GM06990 (cell line): ENCODE data around the gene KIF2C.

Experiments used
- DNase-seq: peaks from one replicate; pipeline ENCODE4 v3.0.0-alpha.2; 2011; ENCODE audit not compliant: insufficient read length; ENCODE audit errors: extremely low read depth
- H3K27me3 ChIP-seq: replicated peaks from 2 replicates; pipeline ENCODE4 v1.6.0; 2011; ENCODE audit warnings: low read length; ENCODE audit not compliant: control insufficient read depth, insufficient read depth
- H3K36me3 ChIP-seq: 2 replicates; pipeline ENCODE4 v1.5.1; 2011; ENCODE audit warnings: low read length; ENCODE audit not compliant: control insufficient read depth, insufficient read depth
- H3K4me3 ChIP-seq: replicated peaks from 2 replicates; pipeline ENCODE4 v1.5.1; 2011; ENCODE audit warnings: low read depth, mild to moderate bottlenecking, control low read depth, low read length
- TF ChIP-seq, protein P1 (sequence below): IDR thresholded peaks from 2 replicates; pipeline ENCODE4 v1.5.1; 2011; ENCODE audit warnings: low read length, control low read depth, mild to moderate bottlenecking, inconsistent platforms; ENCODE audit not compliant: insufficient read depth, poor library complexity, severe bottlenecking

Gene KIF2C

GRCh38 chr1:44778705-44779576 lies 39.3 kb downstream of the KIF2C start:
- TF ChIP-seq, protein P1, sequence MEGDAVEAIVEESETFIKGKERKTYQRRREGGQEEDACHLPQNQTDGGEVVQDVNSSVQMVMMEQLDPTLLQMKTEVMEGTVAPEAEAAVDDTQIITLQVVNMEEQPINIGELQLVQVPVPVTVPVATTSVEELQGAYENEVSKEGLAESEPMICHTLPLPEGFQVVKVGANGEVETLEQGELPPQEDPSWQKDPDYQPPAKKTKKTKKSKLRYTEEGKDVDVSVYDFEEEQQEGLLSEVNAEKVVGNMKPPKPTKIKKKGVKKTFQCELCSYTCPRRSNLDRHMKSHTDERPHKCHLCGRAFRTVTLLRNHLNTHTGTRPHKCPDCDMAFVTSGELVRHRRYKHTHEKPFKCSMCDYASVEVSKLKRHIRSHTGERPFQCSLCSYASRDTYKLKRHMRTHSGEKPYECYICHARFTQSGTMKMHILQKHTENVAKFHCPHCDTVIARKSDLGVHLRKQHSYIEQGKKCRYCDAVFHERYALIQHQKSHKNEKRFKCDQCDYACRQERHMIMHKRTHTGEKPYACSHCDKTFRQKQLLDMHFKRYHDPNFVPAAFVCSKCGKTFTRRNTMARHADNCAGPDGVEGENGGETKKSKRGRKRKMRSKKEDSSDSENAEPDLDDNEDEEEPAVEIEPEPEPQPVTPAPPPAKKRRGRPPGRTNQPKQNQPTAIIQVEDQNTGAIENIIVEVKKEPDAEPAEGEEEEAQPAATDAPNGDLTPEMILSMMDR = no peak
- DNase-seq = no peak
- H3K36me3 ChIP-seq = peaks cover 30% of the 10 kb centered on the region
- H3K27me3 ChIP-seq = no peaks in the 10 kb centered on the region
- no peak overlapping the region; the same call in 1 of the 2 replicates for H3K4me3 ChIP-seq

- H3K27me3 ChIP-seq = no peaks in the 10 kb centered on the region
- no peak for DNase-seq
- no peak overlapping the region for H3K4me3 ChIP-seq
- peaks cover 30% of the 10 kb centered on the region for H3K36me3 ChIP-seq
- TF ChIP-seq, protein P1 = no peak
Observed at GRCh38 chr1:44780583-44781121, 41.0 kb downstream of the KIF2C start.

DNA sequence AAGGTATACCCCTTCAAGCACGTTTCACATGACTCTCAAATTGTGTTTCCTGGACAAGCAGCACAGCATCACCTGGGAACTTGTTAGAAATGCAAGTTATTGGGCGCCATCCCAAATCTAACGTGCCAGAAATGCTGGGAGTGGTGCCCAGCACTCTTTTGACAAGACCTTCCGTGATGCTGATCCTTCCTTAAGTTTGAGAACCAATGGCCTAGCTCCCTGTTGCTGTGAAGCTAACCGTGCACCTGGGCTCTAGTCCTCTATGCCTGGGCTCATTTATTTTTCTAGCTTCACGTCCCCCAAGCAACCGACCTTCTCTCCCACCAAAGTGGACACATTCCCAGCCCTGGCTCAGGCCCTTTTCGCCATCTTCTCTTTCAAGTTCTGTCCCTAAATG lies 44.1 kb downstream of the KIF2C start:
- Histone ChIP-seq H3K4me3 (peak overlapping the region; percentile 50), H3K36me3 (peaks cover 13% of the 10 kb centered on the region), H3K27me3 (no peaks in the 10 kb centered on the region)
- TF ChIP-seq, protein P1 = no peak
- DNase-seq = no peak

DNA sequence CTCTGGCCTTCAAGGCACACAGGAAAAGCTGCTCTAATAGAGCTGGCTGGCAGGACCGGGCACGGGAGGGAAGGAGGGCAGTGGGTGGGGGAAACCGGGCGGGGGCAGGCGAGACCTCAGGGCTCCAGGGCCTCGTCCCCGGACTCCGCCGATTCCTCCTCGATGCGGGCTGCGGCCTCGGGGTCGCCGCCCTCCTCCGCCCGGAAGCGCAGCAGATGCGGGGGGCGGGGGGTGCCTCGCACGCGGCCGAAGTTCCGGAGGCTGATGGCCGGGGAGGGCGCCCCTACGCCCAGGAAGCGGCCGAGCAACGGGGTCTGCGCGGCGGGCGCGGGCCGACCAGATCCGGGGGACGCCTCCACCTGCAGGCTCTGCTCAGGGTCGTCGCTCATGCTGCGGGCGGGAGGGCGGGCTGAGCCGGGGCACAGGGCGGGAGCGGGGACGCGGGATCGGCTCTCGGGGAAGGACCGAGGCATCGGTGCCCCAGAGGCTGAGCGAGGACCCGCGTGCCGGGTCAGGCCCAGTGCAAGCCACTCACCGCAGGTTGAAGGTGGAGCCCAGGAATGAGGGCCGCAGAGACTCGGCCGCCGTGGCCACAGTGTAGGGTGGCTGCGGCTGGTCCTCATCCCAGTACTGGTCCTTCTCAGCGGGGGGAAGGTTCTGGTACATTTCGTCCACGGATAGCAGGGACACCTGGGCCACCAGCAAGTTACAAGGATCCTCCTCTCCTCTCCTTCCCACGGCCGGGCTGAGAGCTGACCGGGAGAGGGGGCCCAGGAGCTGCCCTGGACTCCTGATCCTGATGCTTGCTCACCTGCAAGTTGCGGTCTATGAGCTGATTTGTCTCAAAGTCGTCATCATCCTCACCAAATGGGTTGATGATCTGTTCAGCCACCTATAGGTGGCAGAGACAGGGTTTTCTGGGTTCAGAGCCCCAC lies 44.7 kb downstream of the KIF2C start:
- no peaks in the 10 kb centered on the region for H3K27me3 ChIP-seq
- H3K36me3 ChIP-seq = peaks cover 11% of the 10 kb centered on the region
- H3K4me3 ChIP-seq = peak overlapping the region; percentile 50
- DNase-seq = peak; percentile 72
- TF ChIP-seq, protein P1 = peak; percentile 22

- Histone ChIP-seq H3K4me3 (no peak overlapping the region), H3K36me3 (peaks cover 11% of the 10 kb centered on the region), H3K27me3 (no peaks in the 10 kb centered on the region)
- DNase-seq = no peak
- TF ChIP-seq, protein P1 = peak; percentile 1
Observed at GRCh38 chr1:44785029-44785380, 45.4 kb downstream of the KIF2C start.
